ENCODE data around the gene DUSP19.
A peak's percentile ranks its signal among the peaks of the same experiment; 100 is the strongest.

DUSP19 gene

DNA sequence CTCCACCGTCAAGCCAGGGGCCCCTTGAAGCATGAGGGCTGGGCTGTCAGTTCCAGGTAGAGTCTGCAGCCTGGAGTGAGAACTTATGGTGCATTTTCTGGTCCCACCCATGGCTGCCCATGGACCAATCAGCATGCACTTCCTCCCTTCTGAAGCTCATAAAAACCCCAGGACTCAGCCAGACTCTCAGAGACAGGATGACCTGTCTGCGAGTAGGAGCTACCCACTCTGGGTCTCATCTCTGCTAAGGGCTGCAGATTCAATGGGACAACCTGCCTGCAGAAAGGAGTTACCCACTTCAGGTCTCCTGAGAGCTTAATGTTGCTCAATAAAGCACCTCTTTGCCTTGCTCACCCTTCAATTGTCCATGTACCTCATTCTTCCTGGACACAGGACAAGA lies 9.4 kb upstream of the DUSP19 start:
- DNase-seq = no peak

DNA sequence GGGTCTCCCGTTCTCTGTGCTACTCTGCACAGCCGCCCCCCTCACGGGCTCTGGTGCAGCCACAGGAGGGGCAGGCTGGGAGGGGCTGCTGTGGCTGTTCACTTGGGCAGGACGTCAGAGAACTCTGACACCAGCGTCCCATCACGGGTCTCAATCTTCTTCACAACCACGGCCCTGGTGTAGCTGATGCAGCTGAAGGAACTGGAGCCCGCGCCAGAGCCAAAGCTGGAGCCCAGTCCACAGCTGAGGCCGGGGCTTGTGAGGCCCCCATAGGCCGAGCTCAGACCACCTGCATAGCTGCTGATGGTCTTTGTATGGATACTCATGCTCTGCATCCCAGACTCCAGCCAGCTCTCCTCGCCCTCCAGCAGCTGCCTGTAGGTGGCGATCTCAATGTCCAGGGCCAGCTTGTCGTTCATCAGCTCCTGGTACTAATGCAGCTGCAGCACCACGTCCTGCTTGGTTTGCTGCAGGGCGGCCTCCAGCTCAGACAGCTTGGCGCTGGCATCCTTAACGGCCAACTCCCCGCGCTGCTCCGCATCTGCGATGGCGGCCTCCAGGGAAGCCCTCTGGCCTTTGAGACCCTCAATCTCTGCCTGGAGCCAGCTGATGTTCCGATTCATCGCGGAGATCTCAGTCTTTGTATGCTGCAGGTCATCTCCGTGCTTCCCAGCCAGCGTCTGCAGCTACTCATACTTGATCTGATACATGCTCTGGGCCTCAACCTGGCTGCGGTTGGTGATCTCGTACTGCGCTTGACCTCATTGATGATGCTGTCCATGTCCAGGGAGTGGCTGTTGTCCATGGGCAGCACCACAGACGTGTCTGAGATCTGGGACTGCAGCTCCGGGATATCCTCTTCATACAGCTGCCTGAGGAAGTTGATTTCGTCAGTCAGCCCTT lies 7.4 kb upstream of the DUSP19 start:
- peak; percentile 64 for DNase-seq

DNA sequence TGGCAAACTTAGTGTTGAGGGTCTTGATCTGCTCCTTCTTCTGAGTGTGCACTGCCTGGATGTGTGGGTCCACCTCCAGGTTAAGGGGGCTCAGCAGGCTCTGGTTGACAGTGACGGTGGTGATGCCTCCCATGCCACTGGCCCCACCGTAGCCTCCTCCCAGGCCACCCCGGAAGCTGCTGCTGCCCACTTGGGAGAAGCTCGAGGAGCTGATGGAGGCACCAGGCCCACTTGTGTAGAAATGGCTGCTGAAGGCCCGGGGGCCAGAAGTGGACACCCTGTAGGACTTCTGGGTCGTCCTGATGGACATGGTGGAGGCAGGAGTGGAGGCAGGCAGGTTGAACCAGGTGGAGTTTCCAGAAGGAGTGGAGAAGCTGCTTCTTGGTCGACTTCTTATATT lies 6.4 kb upstream of the DUSP19 start:
- DNase-seq = no peak

DNA sequence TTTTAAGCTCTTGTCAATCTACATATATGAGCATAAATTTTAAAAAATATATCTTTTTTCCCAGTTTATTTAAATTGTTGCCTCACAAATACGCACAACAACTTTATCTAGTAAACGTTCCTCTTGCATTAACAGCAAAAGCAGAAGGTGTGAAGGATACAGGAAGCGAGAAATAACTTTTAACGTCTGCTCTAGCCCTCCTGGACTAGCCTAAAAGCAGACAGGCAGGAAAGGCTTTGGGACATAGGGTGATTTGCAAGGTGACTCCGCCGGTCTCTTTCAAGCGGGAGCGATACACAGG lies 434 bp upstream of the DUSP19 start:
- no peak for DNase-seq

DNA sequence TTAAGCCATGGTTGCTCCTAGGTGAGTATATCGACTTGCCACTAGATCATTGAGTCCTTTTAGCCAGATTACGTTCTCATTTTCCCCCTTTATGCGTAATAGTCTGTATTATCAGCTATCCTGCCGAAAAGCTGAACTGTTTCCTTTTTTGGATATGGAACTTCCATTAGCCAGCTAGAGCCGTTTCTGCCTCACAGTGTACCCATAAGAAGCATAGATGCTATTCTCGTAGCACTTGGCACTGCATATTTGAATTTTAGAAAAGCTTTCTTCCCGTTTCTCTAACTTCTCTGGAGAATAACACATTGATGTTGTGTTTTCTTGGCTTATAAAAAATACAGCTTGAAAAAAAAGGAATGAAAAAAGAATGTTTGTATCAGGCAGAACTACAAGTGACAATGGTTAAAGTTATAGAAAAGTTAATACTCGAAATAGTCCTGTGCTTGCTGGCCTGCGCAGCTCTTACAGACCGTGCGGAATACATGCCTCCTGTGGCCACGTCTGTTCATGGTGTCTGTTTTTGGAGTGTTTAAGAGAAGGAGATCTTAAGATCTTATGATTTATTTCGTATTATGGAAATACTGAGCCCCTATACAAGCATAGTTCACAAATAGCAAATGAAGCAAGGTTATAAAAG lies 710 bp downstream of the DUSP19 start:
- DNase-seq = no peak

DNA sequence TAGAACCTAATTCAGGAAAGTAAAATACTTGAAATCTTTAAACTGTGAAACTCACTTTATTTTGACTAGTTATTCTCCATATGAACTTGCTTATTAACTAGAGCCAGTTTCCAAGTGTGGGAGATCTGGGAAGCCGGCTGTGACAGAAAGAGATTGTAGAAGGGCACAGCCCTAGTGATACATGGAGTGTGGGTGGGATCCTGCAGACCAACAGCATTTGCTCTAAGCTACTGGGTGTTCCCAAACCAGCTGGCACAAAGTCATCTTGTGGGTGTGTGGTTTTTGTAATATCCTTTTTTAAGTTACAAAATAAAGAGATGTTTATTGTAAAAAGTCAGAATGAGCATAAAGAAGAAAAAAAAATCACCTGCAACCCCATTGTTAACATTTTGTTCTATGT lies 3.4 kb downstream of the DUSP19 start:
- DNase-seq = no peak

DNA sequence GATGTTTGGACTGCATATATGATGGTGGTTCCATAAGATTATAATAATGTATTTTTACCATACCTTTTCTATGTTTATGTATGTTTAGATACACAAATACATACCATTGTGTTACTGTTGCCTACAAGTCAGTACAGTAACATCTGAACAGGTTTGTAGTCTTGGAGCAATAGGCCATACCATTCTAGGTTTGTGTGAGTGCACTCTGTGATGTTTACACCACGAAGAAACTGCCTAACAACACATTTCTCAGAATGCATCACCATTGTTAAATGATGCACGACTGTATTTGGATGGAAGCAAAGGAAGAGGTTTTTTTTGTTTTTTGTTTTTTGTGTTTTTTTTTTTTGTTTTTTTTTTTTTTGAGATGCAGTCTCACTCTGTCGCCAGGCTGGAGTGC lies 9.5 kb downstream of the DUSP19 start:
- DNase-seq = no peak

DNA sequence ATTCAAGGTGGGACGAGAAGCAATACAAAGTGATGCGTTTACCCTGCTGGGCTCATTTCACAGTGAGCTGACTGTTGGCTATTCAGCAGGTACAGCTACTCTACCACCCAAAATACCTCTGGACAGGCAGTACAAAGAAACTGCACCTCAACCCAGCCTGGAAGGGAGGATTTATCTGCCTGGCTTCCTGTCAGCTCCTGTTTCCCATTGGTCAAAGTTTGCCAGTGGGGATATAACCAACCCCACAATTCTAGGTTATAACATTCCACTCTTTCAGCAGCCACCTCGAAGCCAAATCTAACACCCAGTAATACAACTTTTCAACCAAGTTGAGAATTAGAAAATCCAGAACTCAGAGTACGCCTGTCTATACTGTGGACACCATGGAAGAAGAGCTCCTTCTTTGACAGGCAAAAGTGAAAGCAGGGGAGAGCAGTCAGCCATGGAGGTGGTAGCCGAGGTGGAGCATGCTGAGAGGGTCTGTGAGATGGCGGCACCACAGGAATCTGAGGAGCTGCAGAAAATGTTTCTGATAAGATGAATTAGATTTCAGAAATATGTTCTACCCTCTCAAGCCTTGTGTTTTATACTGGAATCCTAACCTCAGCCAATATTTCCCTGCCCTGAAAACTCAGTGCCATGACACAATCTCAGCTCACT lies 10.8 kb downstream of the DUSP19 start:
- DNase-seq = peak; percentile 8

DNA sequence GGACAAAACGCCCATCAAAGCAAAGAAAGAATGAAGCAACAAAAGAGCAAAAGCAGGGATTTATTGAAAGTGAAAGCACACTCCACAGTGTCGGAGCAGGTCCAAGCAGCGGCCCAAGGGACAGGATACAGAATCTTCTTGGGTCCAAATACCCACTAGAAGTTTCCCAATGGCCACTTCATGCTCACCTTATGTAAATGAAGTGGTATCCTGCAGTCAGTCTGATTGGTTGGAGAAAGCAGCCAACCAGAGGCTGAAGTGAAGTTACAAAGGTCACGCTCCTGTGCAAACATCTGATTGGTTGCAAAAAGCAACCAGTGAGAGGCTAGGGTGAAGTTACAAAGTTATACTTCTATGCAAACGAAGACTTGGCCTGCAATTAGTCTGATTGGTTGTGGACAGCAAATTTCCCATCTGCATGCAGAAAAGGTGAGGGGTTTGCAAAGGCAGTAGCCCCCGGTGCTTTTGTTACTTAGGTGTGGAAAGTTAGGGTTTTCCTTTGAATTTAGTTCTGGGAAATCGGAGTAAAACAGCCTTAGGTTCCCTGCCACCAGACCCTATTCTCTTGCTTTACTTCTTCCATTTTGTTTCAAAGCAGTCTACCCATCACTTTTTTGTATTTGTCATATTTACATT lies 12.9 kb downstream of the DUSP19 start:
- DNase-seq = no peak

DNA sequence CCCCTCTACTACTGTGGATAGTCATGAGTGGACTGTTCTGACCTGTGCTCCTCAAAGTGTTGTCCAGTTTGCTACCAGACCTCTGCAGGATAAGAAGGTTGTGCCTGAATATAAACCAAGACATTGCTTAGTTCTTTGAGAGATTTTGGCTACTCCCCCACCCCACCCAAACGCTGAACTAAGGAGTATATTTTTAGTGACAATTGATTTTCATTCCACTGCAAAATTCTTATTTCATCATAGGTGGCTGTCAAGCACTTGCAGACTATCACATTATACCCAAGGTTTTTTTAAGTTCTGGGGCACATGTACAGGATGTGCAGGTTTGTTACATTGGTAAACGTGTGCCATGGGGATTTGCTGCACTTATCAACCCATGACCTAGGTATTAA lies 13.4 kb downstream of the DUSP19 start:
- DNase-seq = no peak

DNA sequence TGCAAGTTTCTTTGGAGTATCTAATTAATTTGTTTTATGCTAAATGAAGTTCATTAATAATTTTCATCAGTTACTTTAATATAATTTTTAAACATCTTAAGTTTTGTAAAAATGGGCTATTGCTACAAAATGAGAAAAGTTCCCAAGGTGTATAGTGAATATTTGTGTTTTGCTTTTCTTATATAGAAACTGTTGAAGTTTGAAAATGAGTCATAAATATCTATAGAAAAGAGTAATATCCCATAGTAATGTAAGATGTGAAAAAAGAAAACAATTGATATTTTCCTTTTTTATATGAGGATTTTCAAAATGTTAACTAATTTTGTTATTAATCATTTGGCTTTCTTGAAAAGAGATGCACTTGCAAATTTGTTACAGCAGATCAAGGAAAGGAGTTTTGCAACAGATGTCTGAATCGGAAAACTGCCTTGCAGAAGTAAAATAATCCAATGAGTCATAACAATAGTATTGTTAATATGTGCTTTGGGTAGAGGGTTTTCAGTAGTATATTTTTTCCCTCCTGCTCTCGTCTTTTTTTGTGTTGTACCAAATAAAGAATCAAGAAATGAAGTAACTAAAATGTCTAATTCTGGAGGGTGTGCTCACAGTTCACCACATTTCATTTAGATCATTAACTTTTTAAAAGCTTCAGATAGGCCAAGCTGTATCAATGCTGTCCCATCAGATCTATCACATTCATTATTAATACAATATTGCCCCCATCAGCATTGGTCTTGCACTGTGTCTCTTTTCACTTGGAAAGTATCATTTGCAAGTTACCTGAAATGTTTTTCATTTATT lies 15.5 kb downstream of the DUSP19 start:
- DNase-seq = no peak

DNA sequence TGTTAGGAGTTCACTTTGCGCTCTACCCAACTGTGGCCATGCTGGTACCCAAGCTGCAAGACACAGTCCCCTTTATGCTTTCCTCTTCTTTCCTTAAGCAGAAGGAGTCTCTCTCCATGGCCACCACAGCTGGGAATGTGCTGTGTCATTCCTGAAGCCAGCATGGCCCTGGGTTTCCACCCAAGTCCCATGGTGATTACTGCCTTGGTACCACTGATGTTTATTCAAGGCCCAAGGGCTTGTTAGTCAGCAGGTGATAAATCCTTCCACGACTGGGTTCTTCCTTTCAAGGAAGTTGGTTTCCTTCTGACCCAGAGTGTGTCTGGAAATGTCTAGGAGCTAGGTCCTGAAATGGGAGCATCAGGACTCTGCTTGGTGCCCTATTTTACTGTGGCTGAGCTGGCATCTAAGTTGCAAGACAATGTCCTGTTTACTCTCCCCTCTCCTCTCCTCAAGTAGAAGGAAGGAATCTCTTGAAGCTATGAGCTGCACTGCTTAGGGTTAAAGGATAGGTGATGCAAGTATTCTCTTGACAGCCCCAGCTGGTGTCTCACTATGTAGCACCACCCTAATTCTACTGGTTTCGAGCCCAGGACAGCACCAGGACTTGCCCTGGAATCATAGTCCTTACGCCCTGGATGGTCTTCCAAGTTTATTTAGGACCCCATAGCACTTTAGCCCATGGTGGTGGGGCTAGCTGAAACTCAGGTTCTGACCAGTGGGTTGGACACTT lies 27.0 kb downstream of the DUSP19 start:
- no peak for DNase-seq

DNA sequence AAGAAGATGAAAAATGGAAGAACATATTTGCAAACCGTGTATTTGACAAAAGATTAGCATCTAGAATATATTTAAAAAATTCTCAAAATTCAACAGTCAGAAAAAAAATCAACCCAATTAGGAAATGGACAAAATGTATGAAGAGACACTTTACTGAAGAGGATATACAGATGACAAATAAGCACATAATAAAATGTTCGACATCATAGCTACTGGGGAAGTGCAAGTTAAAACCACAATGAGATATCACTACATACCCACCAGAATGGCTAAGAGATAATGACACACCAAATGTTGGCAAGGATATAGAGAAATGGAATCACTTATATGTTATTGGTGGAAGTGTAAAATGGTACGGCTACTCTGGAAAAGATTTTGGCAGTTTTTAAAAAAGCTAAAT lies 34.0 kb downstream of the DUSP19 start:
- no peak for DNase-seq

DNA sequence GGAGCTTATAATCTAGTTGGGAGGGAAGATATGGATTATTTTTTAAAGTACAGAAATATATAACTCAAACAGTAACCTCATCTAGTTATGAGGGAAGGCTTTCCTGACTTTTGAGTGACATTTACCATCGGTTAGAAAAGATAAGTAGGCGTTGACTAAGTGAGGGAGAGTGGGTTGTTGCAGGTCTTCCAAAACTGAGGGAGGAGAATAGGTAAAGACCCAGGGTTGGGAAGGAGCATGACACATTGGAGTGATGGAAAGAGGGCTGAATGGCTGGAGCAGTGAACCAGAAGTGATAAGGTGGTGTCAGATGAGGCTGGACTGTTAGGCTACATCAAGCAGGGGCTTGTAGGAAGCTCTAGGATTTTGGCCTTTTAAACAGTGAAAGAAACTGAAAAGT lies 35.1 kb downstream of the DUSP19 start:
- no peak for DNase-seq

DNA sequence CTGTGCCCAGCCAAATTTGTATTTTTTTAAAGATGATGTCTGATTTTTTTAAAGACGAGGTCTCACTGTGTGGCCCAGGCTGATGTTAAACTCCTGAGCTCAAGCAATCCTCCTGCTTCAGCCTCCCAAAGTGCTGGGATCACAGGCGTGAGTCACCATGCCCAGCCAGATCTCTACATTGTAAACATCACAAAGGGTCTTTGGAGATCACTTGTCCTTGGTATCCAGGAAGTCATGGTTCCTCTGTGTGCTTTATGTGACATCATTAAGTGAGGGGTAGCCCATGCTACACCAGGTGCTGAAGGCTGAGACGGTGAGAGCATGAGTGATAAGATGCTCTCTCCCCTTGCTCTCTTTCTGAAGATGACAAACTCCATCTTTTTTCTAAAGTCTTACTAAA lies 38.7 kb downstream of the DUSP19 start:
- DNase-seq = peak; percentile 24

DNA sequence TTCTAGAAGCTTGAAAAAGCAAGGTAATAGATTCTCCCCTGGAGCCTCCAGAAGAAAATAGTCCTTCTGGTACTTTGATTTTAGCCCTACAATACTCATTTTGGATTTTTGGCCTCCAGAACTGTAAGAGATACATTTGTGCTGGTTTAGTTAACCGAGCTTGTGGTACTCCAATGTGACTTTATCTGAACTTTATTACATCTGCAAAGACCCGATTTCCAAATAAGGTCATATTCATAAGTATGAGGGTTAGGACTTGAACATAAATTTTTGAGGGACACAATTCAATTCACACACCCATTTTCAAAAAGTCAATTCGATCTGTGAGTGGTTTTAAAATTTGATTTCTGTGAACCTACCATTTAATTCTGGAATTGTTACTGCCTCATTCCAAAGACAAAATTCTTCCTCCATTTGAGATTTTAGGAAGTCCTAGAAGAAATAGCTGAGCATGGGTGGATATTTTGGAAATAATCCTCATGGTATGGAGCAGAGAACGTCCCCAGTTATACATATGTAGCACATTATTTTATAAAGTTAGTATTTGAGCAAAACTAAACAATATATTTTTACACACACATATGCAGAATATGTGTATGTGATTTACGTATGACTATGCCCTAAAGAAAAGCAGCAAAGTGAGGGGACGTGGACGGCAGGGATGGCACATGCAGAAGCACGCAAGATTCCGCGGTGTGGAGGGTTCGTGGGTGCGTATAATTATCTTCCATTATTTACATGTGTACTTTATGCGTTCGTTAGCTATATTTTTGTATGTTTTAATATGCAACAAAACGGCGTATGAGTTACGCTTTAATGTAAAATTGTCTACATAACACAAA lies 44.8 kb downstream of the DUSP19 start:
- DNase-seq = no peak

DNA sequence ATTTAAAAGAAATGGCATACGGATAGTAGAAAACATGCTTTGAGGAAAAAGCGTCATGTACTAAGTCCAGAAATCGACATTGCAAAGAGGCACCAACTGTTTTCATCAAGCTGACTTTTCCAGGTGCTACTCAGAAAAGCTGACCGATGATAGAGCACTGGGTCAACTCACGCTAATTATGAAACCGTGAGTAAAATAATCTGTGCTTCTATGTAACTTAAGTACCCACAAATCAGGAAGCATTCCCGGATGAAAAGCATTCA lies 45.3 kb downstream of the DUSP19 start:
- DNase-seq = no peak

DNA sequence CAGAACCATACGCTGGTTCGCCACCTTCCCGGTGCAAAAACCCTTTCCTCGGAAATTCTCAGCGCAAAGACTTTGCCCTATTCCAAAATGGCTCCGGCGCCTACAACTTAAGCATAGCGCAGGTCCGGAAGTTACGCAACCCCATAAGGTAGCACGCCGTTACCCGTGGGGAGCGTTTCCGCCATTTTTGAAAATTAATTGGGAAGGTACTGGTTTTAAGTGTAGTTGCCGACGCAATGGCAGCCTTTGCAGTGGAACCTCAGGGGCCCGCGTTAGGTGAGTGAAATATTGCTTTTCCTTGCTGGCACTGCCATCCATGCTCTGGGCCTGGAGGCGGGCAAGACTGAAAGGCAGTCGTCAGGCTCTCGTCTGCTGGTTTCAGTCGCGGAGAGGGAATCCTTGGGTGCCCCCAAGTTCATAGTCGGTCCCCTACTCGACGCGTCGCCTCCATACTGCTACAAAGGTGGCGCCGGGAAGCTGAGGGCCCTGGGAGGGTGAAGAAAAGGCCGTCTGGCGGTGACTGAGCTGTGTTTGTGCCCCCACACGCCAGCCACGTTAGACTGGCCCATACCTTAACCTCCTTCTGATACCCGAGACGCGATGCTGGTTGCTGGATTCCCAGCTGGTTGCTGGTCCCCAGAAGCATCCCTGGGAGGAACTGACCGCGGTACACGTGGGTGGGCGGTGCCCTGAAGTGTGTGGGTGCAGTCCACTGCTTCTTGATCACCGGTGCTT lies 45.8 kb downstream of the DUSP19 start, which contains the start of gene NUP35:
NUP35 (plus strand) TSS at position 222 of the 735 bp plus-strand sequence; CDS start at position 237, 15 bp downstream.
- peak; percentile 92 for DNase-seq

DNA sequence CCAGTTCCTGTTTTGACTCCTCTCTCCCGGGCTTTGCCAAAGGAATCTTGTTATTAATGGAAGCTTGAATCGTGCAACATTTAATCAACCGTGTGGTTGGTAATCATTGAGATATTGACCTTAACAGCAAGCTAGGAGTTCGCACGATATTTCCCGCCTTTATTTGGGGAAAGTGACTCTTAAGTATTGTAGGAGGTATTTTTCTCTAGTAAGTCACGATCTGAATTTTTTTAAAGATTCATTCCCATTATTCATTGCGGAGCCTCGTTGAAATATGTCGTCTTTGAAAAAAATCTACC lies 46.4 kb downstream of the DUSP19 start:
- DNase-seq = no peak

DNA sequence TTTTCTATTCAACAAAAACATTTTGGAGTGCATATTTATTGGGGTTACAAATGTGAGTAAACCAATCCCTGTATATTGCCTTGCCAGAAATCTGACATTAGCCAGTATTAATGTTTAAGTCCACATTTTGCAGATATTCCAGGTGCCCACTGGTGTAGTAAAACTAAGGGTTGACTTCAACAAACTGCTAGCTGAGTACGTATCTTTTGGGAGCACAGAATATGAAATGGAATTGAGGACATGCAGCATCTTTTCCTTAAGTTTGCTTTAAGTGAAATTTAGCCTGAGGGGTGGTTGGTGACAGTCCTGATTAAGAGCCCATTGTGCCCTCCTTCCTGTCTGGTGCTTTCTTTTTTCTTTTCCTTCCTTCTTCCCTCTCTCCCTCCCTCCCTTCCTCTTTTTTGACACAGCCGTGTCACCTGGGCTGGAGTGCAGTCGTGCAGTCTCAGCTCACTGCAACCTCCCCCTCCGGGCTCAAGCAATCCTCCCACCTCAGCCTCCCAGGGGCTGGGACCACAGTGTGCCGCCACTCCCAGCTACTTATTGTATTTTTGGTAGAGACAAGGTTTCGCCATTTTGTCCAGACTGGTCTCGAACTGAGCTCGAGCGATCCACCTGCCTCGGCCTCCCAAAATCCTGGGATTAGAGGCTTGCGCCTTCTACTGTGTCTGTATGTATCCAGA lies 47.3 kb downstream of the DUSP19 start:
- no peak for DNase-seq

Measured in NCI-H2029 (cell line).